HFF-Myc (cell line): ENCODE measurements around the gene OBP2A.

ENCODE experiments used
- DNase-seq: peaks from one replicate; pipeline ENCODE4 v3.0.0-alpha.2; 2011; ENCODE audit warnings: low read depth; ENCODE audit errors: extremely low read depth
- H3K4me3 ChIP-seq: replicated peaks from 2 replicates; pipeline ENCODE4 v1.5.1; 2011; ENCODE audit warnings: low read depth, mild to moderate bottlenecking, control low read depth, low read length
- CTCF ChIP-seq: IDR thresholded peaks from 2 replicates; pipeline ENCODE4 v1.5.1; 2012; ENCODE audit warnings: mild to moderate bottlenecking, low read depth, low read length, control low read depth; ENCODE audit errors: missing control alignments

Gene OBP2A

GRCh38 chr9:135577256-135577655 is 31.3 kb downstream of the OBP2A start:
- no peak for TF ChIP-seq CTCF
- no peak overlapping the region for H3K4me3 ChIP-seq
- DNase-seq = no peak

DNA sequence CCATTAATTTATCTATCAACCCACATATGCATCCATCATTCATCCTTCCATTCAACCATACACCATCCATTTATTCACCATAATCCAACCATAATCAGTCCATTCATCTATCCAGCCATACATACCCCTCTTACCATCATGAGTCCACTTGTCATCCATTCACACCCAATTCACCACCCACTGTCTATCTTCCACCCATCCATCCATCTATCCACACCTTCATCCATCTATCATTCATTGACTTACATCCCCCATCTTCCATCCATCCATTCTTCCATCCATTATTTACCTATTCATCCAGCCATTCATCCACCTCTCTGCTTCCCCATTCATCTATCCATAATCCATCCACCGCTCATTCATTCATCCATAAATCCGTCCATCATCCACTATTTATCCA is 33.4 kb downstream of the OBP2A start:
- no peak overlapping the region for H3K4me3 ChIP-seq
- no peak for DNase-seq
- TF ChIP-seq CTCF = no peak

- no peak for DNase-seq
- TF ChIP-seq CTCF = no peak
- H3K4me3 ChIP-seq = no peak overlapping the region
These were observed 34.1 kb downstream of the OBP2A start for GRCh38 chr9:135579889-135580660.

DNA sequence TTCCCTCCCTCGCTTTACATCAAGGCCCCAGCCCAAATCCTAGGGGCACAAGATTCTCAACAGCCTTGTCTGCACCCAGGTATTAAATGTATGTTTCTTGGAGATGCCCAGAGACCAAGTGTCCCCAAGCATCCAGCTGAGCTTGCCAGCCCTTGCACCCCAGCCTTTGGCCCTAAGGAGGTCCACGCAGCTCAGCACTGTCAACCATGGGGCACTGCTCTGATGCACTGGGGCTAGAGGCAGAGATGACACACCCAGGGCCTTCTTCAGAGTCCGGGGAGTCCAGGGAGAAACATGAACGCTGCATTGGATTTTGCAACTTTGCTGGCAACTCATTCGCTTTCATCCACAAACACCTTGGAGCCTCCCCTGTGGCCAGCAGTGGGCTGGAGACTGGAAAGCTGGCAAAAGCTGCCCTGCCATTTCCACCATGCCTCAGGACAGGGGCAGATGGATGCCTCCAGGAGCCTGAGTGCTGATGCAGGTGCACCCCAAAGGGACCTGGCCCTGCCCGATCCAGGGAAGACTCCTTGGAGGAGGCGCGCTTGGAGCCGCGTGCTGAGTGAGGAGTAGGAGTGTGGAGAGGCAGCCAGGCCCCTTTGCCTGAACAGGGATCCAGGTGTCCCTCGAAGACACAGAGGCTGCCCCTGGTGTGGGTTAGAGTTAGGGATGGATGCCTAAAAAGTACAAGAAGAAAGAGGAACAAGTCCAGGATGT is 34.9 kb downstream of the OBP2A start:
- H3K4me3 ChIP-seq = no peak overlapping the region
- TF ChIP-seq CTCF = no peak

DNA sequence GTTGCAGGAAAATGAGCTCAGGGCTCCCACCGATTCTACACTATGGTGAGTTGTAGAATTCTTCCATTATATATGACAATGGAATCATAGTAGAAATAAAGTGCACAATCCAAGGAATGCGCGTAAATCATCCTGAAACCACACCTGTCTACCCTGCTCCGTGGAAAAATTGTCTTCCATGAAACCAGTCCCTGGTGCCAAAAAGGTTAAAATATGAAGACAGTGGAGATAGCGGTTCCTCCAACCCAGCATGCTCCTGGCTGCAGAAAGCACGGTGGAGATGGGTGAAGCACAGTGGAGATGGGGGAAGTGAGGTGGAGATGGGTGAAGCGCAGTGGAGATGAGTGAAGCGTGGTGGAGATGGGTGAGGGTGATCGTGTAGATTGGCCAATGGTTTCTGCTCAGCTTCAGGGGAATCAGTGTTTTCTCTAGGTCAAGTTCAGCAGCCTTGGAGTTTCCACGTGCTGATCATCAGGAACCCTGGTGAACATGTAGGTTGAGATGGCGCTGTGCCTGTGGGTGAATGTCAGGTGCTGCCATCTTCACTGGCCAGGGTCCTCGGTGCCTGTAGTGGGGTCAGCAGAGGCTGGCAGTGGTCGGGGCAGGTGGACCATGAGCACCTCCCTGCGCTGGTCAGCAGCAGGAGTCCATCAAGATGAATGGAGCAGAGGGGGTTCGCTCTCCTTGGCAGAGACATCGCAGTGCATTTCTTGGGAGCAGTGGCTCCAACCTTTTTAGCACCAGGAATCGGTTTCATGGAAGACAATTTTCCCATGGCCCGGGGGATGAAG is 35.9 kb downstream of the OBP2A start:
- H3K4me3 ChIP-seq = no peak overlapping the region
- no peak for TF ChIP-seq CTCF
- no peak for DNase-seq

More for the DNA sequence above, 34.9 kb downstream of the OBP2A start:
- DNase-seq = no peak

GRCh38 chr9:135582541-135582940 is 36.6 kb downstream of the OBP2A start:
- DNase-seq = no peak
- TF ChIP-seq CTCF = no peak
- H3K4me3 ChIP-seq = no peak overlapping the region
